D721Med (cell line): ENCODE data around the gene EEA1.

Source experiments
- DNase-seq: peaks from one replicate; pipeline ENCODE4 v3.0.0; 2011; ENCODE audit warnings: low spot score; ENCODE audit not compliant: insufficient read length
- FAIRE-seq: peaks from 2 replicates; lab custom pipeline; 2011; peaks lifted over from hg19 to GRCh38; lab: Jason Lieb, UNC
- TF ChIP-seq, protein P1 (sequence below): IDR thresholded peaks from 2 replicates; pipeline ENCODE4 v1.5.1; 2012; ENCODE audit warnings: mild to moderate bottlenecking, control low read depth; ENCODE audit not compliant: insufficient read depth; ENCODE audit errors: missing control alignments

The EEA1 gene

DNA sequence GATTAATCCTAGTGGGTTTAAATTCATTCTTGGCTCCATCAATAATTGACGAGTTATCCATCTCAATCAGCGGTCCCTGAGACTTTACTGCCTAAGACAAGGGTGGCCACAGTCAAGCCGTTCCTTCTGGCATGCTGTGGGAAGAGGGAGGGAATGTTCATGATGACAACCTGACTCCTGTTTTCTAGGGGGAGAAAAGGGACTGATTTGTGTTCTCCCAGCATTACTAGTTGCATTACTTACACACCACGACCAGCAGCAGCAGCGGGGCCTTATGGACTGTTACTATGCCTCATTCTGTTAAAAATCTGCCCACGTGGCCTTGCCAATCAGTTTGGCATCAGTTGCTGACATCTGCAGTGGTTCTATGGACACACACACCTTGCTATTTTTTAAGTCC, 196.4 kb downstream of the EEA1 start:
- FAIRE-seq (no peak), DNase-seq (no peak)
- TF ChIP-seq, protein P1, sequence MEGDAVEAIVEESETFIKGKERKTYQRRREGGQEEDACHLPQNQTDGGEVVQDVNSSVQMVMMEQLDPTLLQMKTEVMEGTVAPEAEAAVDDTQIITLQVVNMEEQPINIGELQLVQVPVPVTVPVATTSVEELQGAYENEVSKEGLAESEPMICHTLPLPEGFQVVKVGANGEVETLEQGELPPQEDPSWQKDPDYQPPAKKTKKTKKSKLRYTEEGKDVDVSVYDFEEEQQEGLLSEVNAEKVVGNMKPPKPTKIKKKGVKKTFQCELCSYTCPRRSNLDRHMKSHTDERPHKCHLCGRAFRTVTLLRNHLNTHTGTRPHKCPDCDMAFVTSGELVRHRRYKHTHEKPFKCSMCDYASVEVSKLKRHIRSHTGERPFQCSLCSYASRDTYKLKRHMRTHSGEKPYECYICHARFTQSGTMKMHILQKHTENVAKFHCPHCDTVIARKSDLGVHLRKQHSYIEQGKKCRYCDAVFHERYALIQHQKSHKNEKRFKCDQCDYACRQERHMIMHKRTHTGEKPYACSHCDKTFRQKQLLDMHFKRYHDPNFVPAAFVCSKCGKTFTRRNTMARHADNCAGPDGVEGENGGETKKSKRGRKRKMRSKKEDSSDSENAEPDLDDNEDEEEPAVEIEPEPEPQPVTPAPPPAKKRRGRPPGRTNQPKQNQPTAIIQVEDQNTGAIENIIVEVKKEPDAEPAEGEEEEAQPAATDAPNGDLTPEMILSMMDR = no peak

DNA sequence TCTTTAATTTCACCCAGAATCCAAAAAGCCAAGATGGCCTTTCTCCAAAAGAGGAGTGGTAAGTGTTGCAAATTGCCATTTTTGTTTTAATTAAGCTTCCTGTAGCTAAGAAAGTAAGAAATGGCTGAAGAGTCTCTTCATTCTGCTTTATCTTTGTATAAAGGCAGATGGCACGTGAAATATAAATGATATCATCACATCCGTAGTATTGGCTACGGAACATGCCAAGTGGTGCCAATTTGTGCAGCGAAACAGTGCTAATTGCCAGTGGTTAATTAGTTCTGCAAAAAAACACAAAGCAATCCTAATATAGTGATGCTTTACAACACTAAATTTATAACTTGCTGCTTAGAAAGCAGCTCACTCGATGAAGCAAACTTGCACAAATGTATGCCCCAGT, 196.9 kb downstream of the EEA1 start:
- TF ChIP-seq, protein P1 = no peak
- DNase-seq = no peak
- FAIRE-seq = no peak

DNA sequence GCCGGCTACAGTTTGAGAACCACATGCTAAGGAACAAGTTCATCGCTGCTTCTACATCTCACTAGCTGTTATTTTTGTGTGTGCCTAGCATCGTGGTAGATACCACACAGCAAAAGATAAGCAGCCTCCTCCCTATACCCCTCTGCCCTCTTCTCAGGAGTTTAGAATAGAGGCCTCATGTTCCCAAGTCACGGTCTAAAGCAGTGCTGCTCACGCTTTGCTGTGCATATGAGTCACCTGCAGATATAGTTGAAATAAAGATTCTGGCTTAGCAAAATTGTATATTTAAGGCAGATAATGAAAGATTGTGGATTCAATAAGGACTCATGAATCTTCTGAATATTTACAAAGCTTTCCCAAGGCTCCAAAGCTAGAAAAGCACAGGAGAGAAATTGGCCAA, 198.3 kb downstream of the EEA1 start:
- TF ChIP-seq, protein P1 = no peak
- DNase-seq = no peak
- FAIRE-seq = no peak

DNA sequence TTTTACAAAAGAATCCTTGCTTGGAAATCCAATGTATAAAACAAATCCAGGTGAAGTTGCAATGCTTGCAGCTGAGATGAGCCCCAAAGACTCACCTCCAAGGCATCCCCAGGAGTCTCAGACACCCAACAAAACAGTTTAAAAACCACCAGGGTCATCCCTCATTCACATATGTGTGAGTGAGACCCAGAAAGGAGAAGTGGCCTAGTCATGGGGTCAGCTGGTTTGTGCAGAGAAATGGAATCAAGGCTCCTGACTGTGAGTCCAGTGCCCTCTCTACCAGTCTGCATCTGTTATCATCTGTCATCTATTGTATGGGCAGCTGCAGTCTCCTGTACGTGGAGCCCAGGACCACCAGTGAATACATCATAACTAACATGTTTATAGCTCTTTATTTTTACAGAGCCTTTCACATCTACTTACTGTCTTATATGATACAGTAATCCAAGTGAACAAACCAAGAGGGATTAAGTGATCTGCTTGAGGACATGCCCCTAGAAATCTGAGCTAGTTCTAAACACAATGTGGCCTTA, 199.3 kb downstream of the EEA1 start:
- TF ChIP-seq, protein P1 = no peak
- FAIRE-seq (peak; percentile 38), DNase-seq (no peak)

DNA sequence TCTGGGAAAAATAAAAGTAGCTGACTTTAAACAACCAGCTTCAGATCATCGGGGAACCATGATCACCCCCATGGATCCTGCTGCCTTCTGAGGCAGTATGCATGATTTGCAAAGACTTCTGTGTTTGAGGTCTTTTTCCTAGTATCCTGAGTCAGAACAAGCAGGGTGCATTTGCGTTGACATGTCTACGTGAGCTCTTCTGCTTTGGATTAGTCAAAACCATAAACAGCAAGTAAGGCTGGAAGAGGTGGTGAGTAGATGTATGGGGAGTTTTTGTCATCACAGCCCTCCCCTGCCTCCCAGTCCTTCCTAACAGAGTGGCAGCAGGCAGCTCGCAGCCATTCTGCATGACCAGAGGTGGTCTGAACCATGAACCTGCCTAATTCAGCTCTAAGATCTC, 202.2 kb downstream of the EEA1 start:
- FAIRE-seq (no peak), DNase-seq (no peak)
- TF ChIP-seq, protein P1 = no peak

DNA sequence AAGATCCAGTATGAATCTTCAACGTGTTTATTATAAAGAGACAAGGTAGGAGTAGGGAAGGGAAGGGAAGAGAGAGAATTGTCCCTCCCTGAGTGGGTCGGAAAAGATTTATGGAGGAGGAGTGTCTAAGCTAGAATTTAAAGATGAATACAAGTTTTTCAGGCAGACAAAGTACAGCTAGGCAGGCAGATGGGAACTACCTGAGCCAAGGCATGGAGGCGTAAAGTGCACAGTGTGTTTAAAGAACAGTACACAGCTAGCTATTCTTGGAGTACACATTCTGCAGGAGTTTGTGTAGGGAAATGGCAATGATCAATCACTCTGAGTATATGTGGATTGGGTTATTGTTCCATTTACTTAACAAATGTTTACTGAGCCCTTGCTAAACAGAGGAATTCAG, 206.2 kb downstream of the EEA1 start:
- DNase-seq (no peak), FAIRE-seq (no peak)
- TF ChIP-seq, protein P1 = no peak

DNA sequence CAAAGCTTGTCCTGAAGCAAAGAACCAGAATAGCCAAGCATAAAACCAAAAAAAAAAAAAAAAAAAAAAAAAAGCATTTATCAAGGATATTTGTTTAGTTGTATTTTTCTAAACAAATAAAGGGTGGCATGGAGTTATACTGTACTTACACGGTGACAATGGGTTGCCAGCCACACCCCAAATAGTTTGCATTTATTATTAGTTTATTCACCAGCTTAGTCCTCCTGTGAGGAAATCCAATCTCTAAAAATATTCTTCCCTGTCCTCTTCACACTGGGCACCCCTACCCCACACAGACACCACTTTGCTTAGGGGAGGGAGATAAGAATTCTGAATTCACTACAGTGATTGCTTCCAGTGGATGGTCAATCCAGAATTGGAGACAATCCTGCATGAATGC, 207.4 kb downstream of the EEA1 start:
- TF ChIP-seq, protein P1 = no peak
- DNase-seq (no peak), FAIRE-seq (no peak)
